Activated CD8-positive, alpha-beta T cell treated with anti-CD3 and anti-CD28 coated beads for 36 hours (primary cell): ENCODE results near the gene NSD2. TPM values are rescaled to one million over a fixed set of nuclear protein-coding genes. Genes with fewer than 3 reads are reported as not detected.
"Not testable (repeated sequence)": the region's sequence is repeated elsewhere in the genome, so short reads cannot be mapped to it uniquely, and the experiment has no call there.

Experiments used
- ATAC-seq: fragments of 200-7000 bp; cut with Tn5 transposase; one replicate; pipeline ENCODE4 v1.10.0; 2021; ENCODE audit warnings: mild to moderate bottlenecking, moderate library complexity
- CTCF ChIA-PET: fragments of 350-600 bp; sonication (Branson Sonifier 250); formaldehyde crosslinking; loops from one replicate; lab custom pipeline; 2021; ENCODE audit warnings: antibody characterized with exemption; lab: Charles Lee
- POLR2A ChIA-PET: fragments of 350-600 bp; sonication (Branson Sonifier 250); formaldehyde crosslinking; loops from one replicate; lab custom pipeline; 2021; ENCODE audit warnings: antibody characterized with exemption; lab: Charles Lee
- DNase-seq: peaks from one replicate; pipeline ENCODE4 v3.0.0-alpha.2; 2020
- H3K27ac Mint-ChIP-seq: one replicate; pipeline ENCODE4 v1.8.0; 2021; ENCODE audit warnings: mild to moderate bottlenecking, mixed read lengths
- H3K27me3 Mint-ChIP-seq: one replicate; pipeline ENCODE4 v1.8.0; 2021; ENCODE audit warnings: mixed read lengths
- H3K36me3 Mint-ChIP-seq: one replicate; pipeline ENCODE4 v1.8.0; 2021; ENCODE audit warnings: low read depth, mixed read lengths
- H3K4me1 Mint-ChIP-seq: one replicate; pipeline ENCODE4 v1.8.0; 2021; ENCODE audit warnings: low read depth, mixed read lengths
- H3K4me3 Mint-ChIP-seq: one replicate; pipeline ENCODE4 v1.8.0; 2021; ENCODE audit warnings: mild to moderate bottlenecking, moderate library complexity, mixed read lengths
- H3K9me3 Mint-ChIP-seq: one replicate; pipeline ENCODE4 v1.8.0; 2021; ENCODE audit warnings: mixed read lengths
- intact Hi-C: fragments of 100-400 bp; cut with micrococcal nuclease; formaldehyde crosslinking; loops from one replicate; pipeline ENCODE4 v1.10.0; 2022
- total RNA-seq, 2 experiments: library from RNA; stranded (reverse); gene quantifications; one replicate each; pipeline ENCODE4 v1.2.3, GENCODE V29; 2021
- TF ChIP-seq, protein P1 (sequence below): fragments of 200-600 bp; IDR thresholded peaks from one replicate; pipeline ENCODE4 v1.8.0; 2022; ENCODE audit warnings: antibody characterized with exemption, mild to moderate bottlenecking

NSD2 gene
- total RNA-seq, 2 experiments from 2014 or later: 219 TPM

GRCh38 chr4:2008921-2009650, 137.9 kb downstream of the NSD2 start, which contains the start of gene NELFA:
Gene NELFA, minus strand, starts transcription at chr4:2008974. Its CDS starts 15 bp downstream, at chr4:2008959.
- intact Hi-C loops: no loop called here

GRCh38 chr4:2009651-2010233, 138.5 kb downstream of the NSD2 start:
- Mint-ChIP-seq H3K27ac (peak overlapping the region; percentile 88), H3K4me3 (peak overlapping the region; percentile 93), H3K36me3 (peaks cover 19% of the 10 kb centered on the region), H3K9me3 (no peaks in the 10 kb centered on the region), H3K27me3 (no peaks in the 10 kb centered on the region), H3K4me1 (peaks cover 21% of the 10 kb centered on the region)
- POLR2A ChIA-PET: interaction anchor here (0.7 to 2.1 kb wide), 14 partner anchors 8 to 680 kb away, joined by 3 to 8 read pairs (median 4); partner anchors contain the start of gene NSD2
- intact Hi-C loops: no loop called here
- ATAC-seq (peak; percentile 27), DNase-seq (peak; percentile 62)
- TF ChIP-seq, protein P1, sequence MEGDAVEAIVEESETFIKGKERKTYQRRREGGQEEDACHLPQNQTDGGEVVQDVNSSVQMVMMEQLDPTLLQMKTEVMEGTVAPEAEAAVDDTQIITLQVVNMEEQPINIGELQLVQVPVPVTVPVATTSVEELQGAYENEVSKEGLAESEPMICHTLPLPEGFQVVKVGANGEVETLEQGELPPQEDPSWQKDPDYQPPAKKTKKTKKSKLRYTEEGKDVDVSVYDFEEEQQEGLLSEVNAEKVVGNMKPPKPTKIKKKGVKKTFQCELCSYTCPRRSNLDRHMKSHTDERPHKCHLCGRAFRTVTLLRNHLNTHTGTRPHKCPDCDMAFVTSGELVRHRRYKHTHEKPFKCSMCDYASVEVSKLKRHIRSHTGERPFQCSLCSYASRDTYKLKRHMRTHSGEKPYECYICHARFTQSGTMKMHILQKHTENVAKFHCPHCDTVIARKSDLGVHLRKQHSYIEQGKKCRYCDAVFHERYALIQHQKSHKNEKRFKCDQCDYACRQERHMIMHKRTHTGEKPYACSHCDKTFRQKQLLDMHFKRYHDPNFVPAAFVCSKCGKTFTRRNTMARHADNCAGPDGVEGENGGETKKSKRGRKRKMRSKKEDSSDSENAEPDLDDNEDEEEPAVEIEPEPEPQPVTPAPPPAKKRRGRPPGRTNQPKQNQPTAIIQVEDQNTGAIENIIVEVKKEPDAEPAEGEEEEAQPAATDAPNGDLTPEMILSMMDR: no peak
- CTCF ChIA-PET: interaction anchor here (0.8 to 1.8 kb wide), 6 partner anchors 9 to 261 kb away, joined by 3 to 5 read pairs (median 3); a partner anchor contains a TSS

More at GRCh38 chr4:2008921-2009650, 137.9 kb downstream of the NSD2 start, which contains the start of gene NELFA:
- peaks cover 21% of the 10 kb centered on the region for H3K36me3 Mint-ChIP-seq
- DNase-seq (peak; percentile 96), ATAC-seq (peak; percentile 89)
- ChIA-PET POLR2A (interaction anchor here (0.6 to 2.1 kb wide), 23 partner anchors 9 to 681 kb away, joined by 3 to 8 read pairs (median 3); partner anchors contain the start of genes NAT8L and NSD2), CTCF (interaction anchor here (0.8 to 1.8 kb wide), 6 partner anchors 8 to 261 kb away, joined by 3 to 5 read pairs (median 3); a partner anchor contains a TSS)
- H3K27me3 Mint-ChIP-seq: no peaks in the 10 kb centered on the region
- peak within 1 kb of the TSS; percentile 93 for H3K4me3 Mint-ChIP-seq
- H3K27ac Mint-ChIP-seq: peak within 1 kb of the TSS; percentile 88
- H3K4me1 Mint-ChIP-seq: peaks cover 21% of the 10 kb centered on the region
- TF ChIP-seq, protein P1: peak; percentile 43
- no peaks in the 10 kb centered on the region for H3K9me3 Mint-ChIP-seq

GRCh38 chr4:2011583-2011982, 140.4 kb downstream of the NSD2 start:
- peaks cover 9% of the 10 kb centered on the region for H3K36me3 Mint-ChIP-seq
- CTCF ChIA-PET: interaction anchor here (0.6 kb wide), 1 partner anchor 498 kb away, joined by 5 read pairs; no protein-coding TSS in a partner anchor

GRCh38 chr4:2015008-2015407, 143.8 kb downstream of the NSD2 start:
- intact Hi-C loops: no loop called here
- no peak overlapping the region for H3K4me3 Mint-ChIP-seq

More at GRCh38 chr4:2011583-2011982, 140.4 kb downstream of the NSD2 start:
- no peak for ATAC-seq
- Mint-ChIP-seq H3K27ac (no peak overlapping the region), H3K4me3 (no peak overlapping the region), H3K9me3 (no peaks in the 10 kb centered on the region), H3K27me3 (no peaks in the 10 kb centered on the region), H3K4me1 (peaks cover 13% of the 10 kb centered on the region)
- intact Hi-C loops: no loop called here
- DNase-seq: no peak
- TF ChIP-seq, protein P1: no peak
- POLR2A ChIA-PET: interaction anchor here (0.6 kb wide), 1 partner anchor 112 kb away, joined by 3 read pairs; no protein-coding TSS in a partner anchor

DNA sequence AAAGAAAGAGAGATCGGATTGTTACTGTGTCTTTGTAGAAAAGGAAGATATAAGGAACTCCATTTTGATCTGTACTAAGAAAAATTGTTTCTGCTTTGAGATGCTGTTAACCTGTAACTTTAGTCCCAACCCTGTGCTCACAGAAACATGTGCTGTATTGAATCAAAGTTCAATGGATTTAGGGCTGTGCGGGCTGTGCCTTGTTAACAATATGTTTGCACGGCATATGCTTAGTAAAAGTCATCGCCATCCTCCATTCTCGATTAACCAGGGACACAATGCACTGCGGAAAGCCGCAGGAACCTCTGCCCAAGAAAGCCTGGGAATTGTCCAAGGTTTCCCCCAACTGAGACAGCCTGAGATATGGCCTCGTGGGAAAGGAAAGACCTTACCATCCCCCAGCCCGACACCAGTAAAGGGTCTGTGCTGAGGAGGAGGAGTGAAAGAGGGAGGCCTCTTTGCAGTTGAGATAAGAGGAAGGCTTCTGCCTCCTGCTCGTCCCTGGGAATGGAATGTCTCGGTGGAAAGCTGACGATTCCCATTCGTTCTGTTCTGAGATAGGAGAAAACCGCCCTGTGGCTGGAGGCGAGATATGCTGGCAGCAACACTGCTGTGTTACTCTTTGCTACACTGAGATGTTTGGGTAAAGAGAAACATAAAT, 150.3 kb downstream of the NSD2 start:
- H3K27me3 Mint-ChIP-seq: peaks cover 34% of the 10 kb centered on the region
- CTCF ChIA-PET: not testable (repeated sequence)

More at GRCh38 chr4:2015008-2015407, 143.8 kb downstream of the NSD2 start:
- ChIA-PET CTCF (no interaction called here), POLR2A (interaction anchor here (1.0 kb wide), 1 partner anchor 19 kb away, joined by 3 read pairs; no protein-coding TSS in a partner anchor)
- H3K9me3 Mint-ChIP-seq: no peaks in the 10 kb centered on the region
- H3K4me1 Mint-ChIP-seq: peaks cover 4% of the 10 kb centered on the region
- TF ChIP-seq, protein P1: no peak
- H3K36me3 Mint-ChIP-seq: no peaks in the 10 kb centered on the region
- DNase-seq: no peak
- H3K27me3 Mint-ChIP-seq: peaks cover 6% of the 10 kb centered on the region
- ATAC-seq: no peak
- no peak overlapping the region for H3K27ac Mint-ChIP-seq

More for the DNA sequence above, 150.3 kb downstream of the NSD2 start:
- H3K4me1 Mint-ChIP-seq, H3K27ac Mint-ChIP-seq, ATAC-seq, intact Hi-C loops, H3K36me3 Mint-ChIP-seq, DNase-seq, H3K4me3 Mint-ChIP-seq, H3K9me3 Mint-ChIP-seq: not testable (repeated sequence)
- POLR2A ChIA-PET: interaction anchor here (0.7 kb wide), 1 partner anchor 136 kb away, joined by 4 read pairs; no protein-coding TSS in a partner anchor
